Colonic mucosa (tissue), 4 donors: ENCODE measurements around the gene FNDC3B. TPM values are rescaled to one million over a fixed set of nuclear protein-coding genes. Genes with fewer than 3 reads are reported as not detected.

ENCODE experiments used
- DNase-seq: peaks from one replicate; pipeline ENCODE4 v3.0.0-alpha.2; 2020
- H3K27ac ChIP-seq: fragments of 200-600 bp; one replicate; pipeline ENCODE4 v1.8.0; 2021
- H3K27me3 ChIP-seq: fragments of 200-600 bp; one replicate; pipeline ENCODE4 v1.8.0; 2021
- H3K36me3 ChIP-seq: fragments of 200-600 bp; one replicate; pipeline ENCODE4 v1.8.0; 2021
- H3K4me1 ChIP-seq: fragments of 200-600 bp; one replicate; pipeline ENCODE4 v1.8.0; 2021; ENCODE audit warnings: mild to moderate bottlenecking
- H3K4me3 ChIP-seq: fragments of 200-600 bp; one replicate; pipeline ENCODE4 v1.8.0; 2021
- H3K9ac ChIP-seq, 2 donors: one replicate each; pipeline ENCODE4 v1.7.0; 2013; ENCODE audit warnings: control low read depth in 2 of 2, low read depth in 2 of 2, low read length in 2 of 2
- H3K9me3 ChIP-seq: fragments of 200-600 bp; one replicate; pipeline ENCODE4 v1.8.0; 2021
- intact Hi-C: fragments of 100-400 bp; cut with DNase I; formaldehyde crosslinking; loops from one replicate; pipeline ENCODE4 v1.14.1; 2022
- total RNA-seq, 2 donors: library from RNA; stranded (reverse); fragmentation: NEBNext Ultra II Directional in 1 of 2; extraction: Animal tissue kit (Norgen Biotek cat#: 25700) in 1 of 2; gene quantifications; one replicate each; pipeline ENCODE4 v1.2.1, GENCODE V29; 2021
- TF ChIP-seq, protein P1 (sequence below): fragments of 200-600 bp; IDR thresholded peaks from one replicate; pipeline ENCODE4 v1.8.0; 2022; ENCODE audit warnings: antibody characterized with exemption, mild to moderate bottlenecking
- donor health status: healthy.
- donor health status: DM: no; HTN: no; CAD: no.
- donor health status: DM: no; HTN: no; CAD: no.

The FNDC3B gene
- total RNA-seq, 2 donors from 2014 or later = 66.7 to 142 TPM

DNA sequence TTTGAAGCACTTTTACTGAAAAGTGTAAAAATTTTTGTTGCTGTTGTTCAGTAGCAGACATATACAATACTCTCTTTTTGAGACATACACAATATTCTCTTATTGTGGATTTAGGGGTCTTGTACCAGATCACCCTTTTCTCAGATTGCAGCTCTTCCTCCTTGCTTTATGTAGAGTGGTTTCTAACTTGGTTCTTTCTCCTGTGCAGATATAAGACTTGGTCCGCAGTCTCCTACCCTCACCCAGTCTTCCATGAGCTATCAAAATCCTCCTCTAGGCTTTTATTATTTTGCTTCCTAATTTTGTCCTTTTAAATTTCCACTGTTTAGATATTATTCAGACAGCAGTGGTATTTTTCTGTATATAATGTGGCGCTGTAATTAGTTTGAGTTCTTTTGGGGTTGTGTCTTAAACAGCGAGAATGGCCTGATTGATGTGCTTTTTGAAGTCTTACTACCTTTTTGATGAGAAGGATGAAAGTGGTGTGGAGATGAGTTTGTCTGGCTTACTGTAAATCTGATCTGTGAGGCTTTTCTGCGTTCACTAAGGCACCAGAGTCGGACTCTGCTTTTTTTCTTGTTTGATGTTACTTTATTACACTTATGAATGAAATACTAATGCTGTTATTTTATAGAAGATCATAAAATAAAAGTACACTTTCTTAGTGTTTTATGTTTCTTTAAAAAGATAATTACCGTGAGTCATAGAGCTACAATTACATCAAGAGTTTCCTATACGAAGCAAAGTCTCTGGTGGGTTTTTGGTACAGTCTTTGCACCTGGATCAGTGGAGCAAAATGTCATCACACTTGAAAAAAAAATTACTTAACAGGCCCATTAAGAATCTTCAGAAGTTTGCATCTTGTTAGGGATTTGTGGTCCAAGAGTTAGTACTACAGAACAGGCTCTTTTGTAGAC, 27.8 kb downstream of the FNDC3B start:
- intact Hi-C loops = no loop called here
- Histone ChIP-seq H3K9ac (peak overlapping the region in 1 of 2 donors; percentile 62), H3K4me1 (peaks cover 12% of the 10 kb centered on the region), H3K4me3 (no peak overlapping the region), H3K36me3 (no peaks in the 10 kb centered on the region), H3K9me3 (no peaks in the 10 kb centered on the region), H3K27ac (peak overlapping the region; percentile 87), H3K27me3 (no peaks in the 10 kb centered on the region)
- no peak for DNase-seq
- TF ChIP-seq, protein P1, sequence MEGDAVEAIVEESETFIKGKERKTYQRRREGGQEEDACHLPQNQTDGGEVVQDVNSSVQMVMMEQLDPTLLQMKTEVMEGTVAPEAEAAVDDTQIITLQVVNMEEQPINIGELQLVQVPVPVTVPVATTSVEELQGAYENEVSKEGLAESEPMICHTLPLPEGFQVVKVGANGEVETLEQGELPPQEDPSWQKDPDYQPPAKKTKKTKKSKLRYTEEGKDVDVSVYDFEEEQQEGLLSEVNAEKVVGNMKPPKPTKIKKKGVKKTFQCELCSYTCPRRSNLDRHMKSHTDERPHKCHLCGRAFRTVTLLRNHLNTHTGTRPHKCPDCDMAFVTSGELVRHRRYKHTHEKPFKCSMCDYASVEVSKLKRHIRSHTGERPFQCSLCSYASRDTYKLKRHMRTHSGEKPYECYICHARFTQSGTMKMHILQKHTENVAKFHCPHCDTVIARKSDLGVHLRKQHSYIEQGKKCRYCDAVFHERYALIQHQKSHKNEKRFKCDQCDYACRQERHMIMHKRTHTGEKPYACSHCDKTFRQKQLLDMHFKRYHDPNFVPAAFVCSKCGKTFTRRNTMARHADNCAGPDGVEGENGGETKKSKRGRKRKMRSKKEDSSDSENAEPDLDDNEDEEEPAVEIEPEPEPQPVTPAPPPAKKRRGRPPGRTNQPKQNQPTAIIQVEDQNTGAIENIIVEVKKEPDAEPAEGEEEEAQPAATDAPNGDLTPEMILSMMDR = no peak

- Histone ChIP-seq H3K9ac (peak overlapping the region in 1 of 2 donors; percentile 62), H3K27me3 (no peaks in the 10 kb centered on the region), H3K27ac (peak overlapping the region; percentile 87), H3K4me1 (peaks cover 12% of the 10 kb centered on the region), H3K9me3 (no peaks in the 10 kb centered on the region), H3K4me3 (no peak overlapping the region), H3K36me3 (no peaks in the 10 kb centered on the region)
- TF ChIP-seq, protein P1 = no peak
- intact Hi-C loops = no loop called here
- DNase-seq = no peak
Observed at GRCh38 chr3:172067837-172068440, 28.6 kb downstream of the FNDC3B start.

GRCh38 chr3:172068977-172069376, 29.6 kb downstream of the FNDC3B start:
- Histone ChIP-seq H3K27me3 (no peaks in the 10 kb centered on the region), H3K4me1 (peaks cover 12% of the 10 kb centered on the region), H3K27ac (no peak overlapping the region), H3K4me3 (no peak overlapping the region), H3K36me3 (no peaks in the 10 kb centered on the region), H3K9me3 (no peaks in the 10 kb centered on the region), H3K9ac (no peak overlapping the region)
- no peak for DNase-seq
- TF ChIP-seq, protein P1 = no peak
- intact Hi-C loops = no loop called here

GRCh38 chr3:172069478-172069877, 30.1 kb downstream of the FNDC3B start:
- intact Hi-C loops = no loop called here
- Histone ChIP-seq H3K9ac (no peak overlapping the region), H3K27ac (no peak overlapping the region), H3K4me1 (peaks cover 12% of the 10 kb centered on the region), H3K9me3 (no peaks in the 10 kb centered on the region), H3K4me3 (no peak overlapping the region), H3K27me3 (no peaks in the 10 kb centered on the region), H3K36me3 (no peaks in the 10 kb centered on the region)
- TF ChIP-seq, protein P1 = no peak
- no peak for DNase-seq

GRCh38 chr3:172070269-172070668, 30.9 kb downstream of the FNDC3B start:
- Histone ChIP-seq H3K4me1 (peaks cover 12% of the 10 kb centered on the region), H3K9me3 (no peaks in the 10 kb centered on the region), H3K4me3 (no peak overlapping the region), H3K27me3 (no peaks in the 10 kb centered on the region), H3K9ac (no peak overlapping the region), H3K27ac (no peak overlapping the region), H3K36me3 (no peaks in the 10 kb centered on the region)
- intact Hi-C loops = no loop called here
- TF ChIP-seq, protein P1 = no peak
- no peak for DNase-seq
